HS-5 (cell line): ENCODE data around the gene KIF6.
A peak's percentile ranks its signal among the peaks of the same experiment; 100 is the strongest.

ENCODE experiments used
- DNase-seq: peaks from one replicate; pipeline ENCODE4 v3.0.0-alpha.2; 2012; ENCODE audit warnings: low read depth

KIF6 gene

GRCh38 chr6:39594285-39594684 lies 130.9 kb downstream of the KIF6 start:
- DNase-seq, result no peak

GRCh38 chr6:39593646-39594045 lies 131.6 kb downstream of the KIF6 start:
- no peak for DNase-seq

- no peak for DNase-seq
Measured at GRCh38 chr6:39590871-39591393, 134.3 kb downstream of the KIF6 start.

- DNase-seq, result no peak
Measured at GRCh38 chr6:39587080-39587479, 138.1 kb downstream of the KIF6 start.

- no peak for DNase-seq
Measured at GRCh38 chr6:39585641-39586040, 139.6 kb downstream of the KIF6 start.

GRCh38 chr6:39577446-39578165 lies 147.6 kb downstream of the KIF6 start:
- DNase-seq, result no peak

GRCh38 chr6:39576556-39577303 lies 148.5 kb downstream of the KIF6 start:
- DNase-seq, result no peak

- DNase-seq, result no peak
Measured at GRCh38 chr6:39574991-39575390, 150.2 kb downstream of the KIF6 start.

- no peak for DNase-seq
Measured at GRCh38 chr6:39573541-39573940, 151.7 kb downstream of the KIF6 start.

GRCh38 chr6:39572661-39573340 lies 152.4 kb downstream of the KIF6 start:
- no peak for DNase-seq

- DNase-seq, result peak; percentile 16
Measured at GRCh38 chr6:39568896-39569295, 156.3 kb downstream of the KIF6 start.

GRCh38 chr6:39567091-39567490 lies 158.1 kb downstream of the KIF6 start:
- no peak for DNase-seq

GRCh38 chr6:39566456-39566855 lies 158.8 kb downstream of the KIF6 start:
- no peak for DNase-seq

- DNase-seq, result no peak
Measured at GRCh38 chr6:39565956-39566355, 159.3 kb downstream of the KIF6 start.

GRCh38 chr6:39563566-39564311 lies 161.5 kb downstream of the KIF6 start:
- DNase-seq, result no peak

- no peak for DNase-seq
Measured at GRCh38 chr6:39561536-39562266, 163.5 kb downstream of the KIF6 start.

- no peak for DNase-seq
Measured at GRCh38 chr6:39560915-39561314, 164.3 kb downstream of the KIF6 start.

GRCh38 chr6:39558591-39559190 lies 166.5 kb downstream of the KIF6 start:
- DNase-seq, result no peak

GRCh38 chr6:39558079-39558478 lies 167.1 kb downstream of the KIF6 start:
- DNase-seq, result no peak

- no peak for DNase-seq
Measured at GRCh38 chr6:39555136-39555535, 170.1 kb downstream of the KIF6 start.
